T-helper 1 cell (primary cell): Measurements from ENCODE around the gene CEACAM1.
"Not testable (repeated sequence)": the region's sequence is repeated elsewhere in the genome, so short reads cannot be mapped to it uniquely, and the experiment has no call there.

ENCODE experiments used
- DNase-seq, 5 donors: peaks; one replicate each; pipeline ENCODE4 v3.0.0-alpha.2; 2012 to 2020

The CEACAM1 gene

GRCh38 chr19:42472402-42473147, 55.7 kb downstream of the CEACAM1 start:
- no peak for DNase-seq

- no peak for DNase-seq
Observed at GRCh38 chr19:42471554-42472249, 56.6 kb downstream of the CEACAM1 start.

GRCh38 chr19:42469311-42470235, 58.7 kb downstream of the CEACAM1 start:
- no peak for DNase-seq

- no peak for DNase-seq
Observed at GRCh38 chr19:42468273-42468796, 59.9 kb downstream of the CEACAM1 start.

GRCh38 chr19:42467183-42467760, 61.0 kb downstream of the CEACAM1 start:
- DNase-seq = no peak

GRCh38 chr19:42466521-42467182, 61.6 kb downstream of the CEACAM1 start:
- no peak for DNase-seq

- no peak for DNase-seq
Observed at GRCh38 chr19:42465827-42466280, 62.4 kb downstream of the CEACAM1 start.

GRCh38 chr19:42461700-42462324, 66.5 kb downstream of the CEACAM1 start:
- no peak for DNase-seq

GRCh38 chr19:42461231-42461630, 67.0 kb downstream of the CEACAM1 start:
- not testable (repeated sequence) for DNase-seq

GRCh38 chr19:42459926-42460325, 68.4 kb downstream of the CEACAM1 start:
- DNase-seq = no peak
